HepG2 (cell line): ENCODE data around the gene SLC35B2. TPM values are rescaled to one million over a fixed set of nuclear protein-coding genes. Genes with fewer than 3 reads are reported as not detected.
A peak's percentile ranks its signal among the peaks of the same experiment; 100 is the strongest.

ENCODE experiments used
- CTCF ChIP-seq: sonication (generic); formaldehyde crosslinking; IDR thresholded peaks from 2 replicates; pipeline ENCODE4 v1.5.0; 2020; ENCODE audit warnings: mild to moderate bottlenecking, missing genetic modification reagents, moderate library complexity
- ETV5 ChIP-seq: IDR thresholded peaks from 2 replicates; pipeline ENCODE4 v1.6.1; 2018; ENCODE audit warnings: missing biosample characterization, missing genetic modification reagents, inconsistent platforms, borderline replicate concordance
- HOXD1 ChIP-seq: sonication (generic); formaldehyde crosslinking; IDR thresholded peaks from 2 replicates; pipeline ENCODE4 v1.5.0; 2020; ENCODE audit warnings: missing genetic modification reagents
- MAFK ChIP-seq, 2 experiments: IDR thresholded peaks in 1 of 2; conservative IDR thresholded peaks in 1 of 2; 2 replicates each; pipeline ENCODE4 v1.6.1; 2011; ENCODE audit warnings: improper control_type of control experiment in 2 of 2, low read length in 2 of 2
- PHB2 ChIP-seq: fragments of 450-650 bp; IDR thresholded peaks from 2 replicates; pipeline ENCODE4 v1.6.1; 2018; ENCODE audit not compliant: partially characterized antibody
- SNAPC5 ChIP-seq: sonication (generic); formaldehyde crosslinking; IDR thresholded peaks from 2 replicates; pipeline ENCODE4 v1.8.1; 2023; ENCODE audit warnings: mild to moderate bottlenecking, missing genetic modification reagents, borderline replicate concordance
- SNRNP70 ChIP-seq: fragments of 200-400 bp; formaldehyde crosslinking; IDR thresholded peaks from 2 replicates; pipeline ENCODE4 v1.6.1; 2017; ENCODE audit warnings: mild to moderate bottlenecking, low read depth, low read length, moderate library complexity
- TBX3 ChIP-seq: fragments of 450-650 bp; IDR thresholded peaks from 2 replicates; pipeline ENCODE4 v1.6.1; 2017; ENCODE audit warnings: antibody characterized with exemption, mild to moderate bottlenecking, inconsistent platforms, borderline replicate concordance
- YY1 ChIP-seq: IDR thresholded peaks from 2 replicates; pipeline ENCODE4 v1.6.1; 2011; ENCODE audit warnings: low read length, low read depth, moderate library complexity, mild to moderate bottlenecking; ENCODE audit not compliant: insufficient read depth, insufficient replicate concordance
- ZFP36L2 ChIP-seq: sonication (generic); formaldehyde crosslinking; IDR thresholded peaks from 2 replicates; pipeline ENCODE4 v1.4.0; 2020; ENCODE audit warnings: missing genetic modification reagents
- ZHX2 ChIP-seq, 2 experiments: sonication (generic) in 1 of 2; formaldehyde crosslinking in 1 of 2; IDR thresholded peaks; 2 replicates each; pipeline versions ENCODE4 v1.6.1 to v1.9.0; 2014 to 2022; ENCODE audit warnings: antibody characterized with exemption in 1 of 2, borderline replicate concordance in 1 of 2, inconsistent platforms in 1 of 2, low read depth in 1 of 2, missing genetic modification reagents in 1 of 2
- ZNF138 ChIP-seq: sonication (generic); formaldehyde crosslinking; IDR thresholded peaks from 2 replicates; pipeline ENCODE4 v1.5.0; 2020; ENCODE audit warnings: mild to moderate bottlenecking, low read depth, missing genetic modification reagents
- ZNF549 ChIP-seq: sonication (generic); formaldehyde crosslinking; IDR thresholded peaks from 2 replicates; pipeline ENCODE4 v1.5.0; 2020; ENCODE audit warnings: missing genetic modification reagents
- ZNF598 ChIP-seq: sonication (generic); formaldehyde crosslinking; IDR thresholded peaks from 2 replicates; pipeline ENCODE4 v1.5.1; 2020; ENCODE audit warnings: mild to moderate bottlenecking, missing genetic modification reagents, borderline replicate concordance
- ZNF746 ChIP-seq: sonication (generic); formaldehyde crosslinking; IDR thresholded peaks from 2 replicates; pipeline ENCODE4 v1.8.0; 2022; ENCODE audit warnings: mild to moderate bottlenecking, missing genetic modification reagents
- ZNF790 ChIP-seq: sonication (generic); formaldehyde crosslinking; IDR thresholded peaks from 2 replicates; pipeline ENCODE4 v1.8.0; 2022; ENCODE audit warnings: missing genetic modification reagents, mild to moderate bottlenecking, borderline replicate concordance
- polyA plus RNA-seq, 8 experiments: library from polyadenylated mRNA; depleted of rRNA in 3 of 8; stranded (reverse) in 7 of 8; unstranded in 1 of 8; fragments of >200 nt; fragmentation: Illumina TruSeq in 4 of 8; extraction: Trizol in 4 of 8; gene quantifications; 2 replicates each; pipeline versions ENCODE4 v1.2.1 to v1.2.3, GENCODE V29; 2011 to 2016; ENCODE audit warnings: low read depth in 4 of 8, missing spikeins in 1 of 8, mixed read lengths in 1 of 8; ENCODE audit not compliant: insufficient read depth in 1 of 8
- total RNA-seq, 5 experiments: library from RNA; depleted of rRNA; stranded (reverse); fragments of >200 nt; fragmentation: Illumina TruSeq; extraction: Trizol; gene quantifications; 2 replicates each; pipeline ENCODE4 v1.2.3, GENCODE V29; 2016; ENCODE audit warnings: low read depth in 1 of 5
- TF ChIP-seq, protein P1 (sequence below): IDR thresholded peaks from 2 replicates; pipeline ENCODE4 v1.6.1; 2016; ENCODE audit warnings: missing compliant biosample characterization, missing genetic modification reagents, borderline replicate concordance
- TF ChIP-seq, protein P2 (sequence below): sonication (generic); formaldehyde crosslinking; IDR thresholded peaks from 2 replicates; pipeline ENCODE4 v1.4.0; 2020; ENCODE audit warnings: missing genetic modification reagents

Gene SLC35B2
- total and polyA plus RNA-seq, 2 of the 13 experiments (the other 11 are each of a cell fraction or from before 2014, with no cell fraction given): 61.1 to 148 TPM

DNA sequence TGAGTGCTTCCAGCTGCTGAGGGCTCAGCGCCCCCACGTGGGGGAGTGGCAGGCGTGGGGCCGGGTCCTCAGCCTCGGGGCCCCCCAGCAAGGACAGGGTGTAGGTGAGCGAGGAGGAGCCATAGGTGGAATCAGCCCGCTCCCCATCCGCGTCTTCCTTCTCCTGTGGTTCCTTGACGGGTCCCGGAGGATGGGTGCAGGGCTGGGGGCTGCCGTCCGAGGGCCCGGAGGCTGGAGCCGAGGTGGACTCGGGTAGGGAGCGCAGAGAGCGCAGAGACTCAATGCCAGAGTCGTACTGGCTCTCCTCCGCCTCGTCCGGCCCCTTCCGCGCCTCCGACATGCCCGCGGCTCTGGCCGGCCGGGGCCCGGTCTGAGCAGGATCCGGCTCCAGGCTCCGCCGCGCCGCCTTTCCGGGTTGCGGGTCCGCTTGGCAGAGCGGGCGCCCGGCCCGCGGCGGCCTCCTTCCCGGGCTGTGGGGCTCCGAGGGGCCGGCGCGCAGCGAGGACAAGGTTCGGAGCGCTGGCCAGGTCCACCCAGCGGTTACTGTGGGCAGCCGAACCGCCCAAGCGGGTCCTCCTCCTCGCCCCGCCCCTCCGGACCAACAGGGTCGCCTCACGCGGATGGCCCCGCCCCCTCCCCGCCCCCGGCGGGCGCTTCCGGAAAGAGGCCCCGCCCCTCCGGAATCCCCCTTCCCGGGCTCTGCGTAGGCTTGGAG is 7.8 kb upstream of the SLC35B2 start, which contains the start of gene NFKBIE (continued):
- TF ChIP-seq ZHX2 (IDR thresholded peaks at IDR 0.05; ENCODE audit: low read depth) (0 out of 2 replicates have a peak, but pooled peaks have one; percentile 9), ZHX2 (CRISPR knock-in tag; IDR thresholded peaks at IDR 0.05; ENCODE audit: borderline replicate concordance) (no peak; the same call in 1 of the 2 replicates), PHB2 (no peak), HOXD1 (no peak), ZNF746 (CRISPR knock-in tag) (0 out of 2 replicates have a peak, but pooled peaks have one; percentile 6), ZFP36L2 (CRISPR knock-in tag) (no peak), ZNF138 (CRISPR knock-in tag) (no peak), CTCF (peak; percentile 94), ZNF549 (peak; percentile 80; the same call in 1 of the 2 replicates), ZNF790 (CRISPR knock-in tag) (no peak; the same call in 1 of the 2 replicates), TBX3 (no peak), SNRNP70 (no peak), MAFK (conservative IDR thresholded peaks at IDR 0.05 in 1 of 2, IDR thresholded peaks at IDR 0.05 in 1 of 2; ENCODE audit: low read length in 2 of 2) (no peak), ETV5 (CRISPR knock-in tag) (peak; percentile 67; the same call in 1 of the 2 replicates), ZNF598 (CRISPR knock-in tag) (0 out of 2 replicates have a peak, but pooled peaks have one; percentile 67), YY1 (peak; percentile 64), SNAPC5 (CRISPR knock-in tag) (no peak)
- TF ChIP-seq, protein P1, sequence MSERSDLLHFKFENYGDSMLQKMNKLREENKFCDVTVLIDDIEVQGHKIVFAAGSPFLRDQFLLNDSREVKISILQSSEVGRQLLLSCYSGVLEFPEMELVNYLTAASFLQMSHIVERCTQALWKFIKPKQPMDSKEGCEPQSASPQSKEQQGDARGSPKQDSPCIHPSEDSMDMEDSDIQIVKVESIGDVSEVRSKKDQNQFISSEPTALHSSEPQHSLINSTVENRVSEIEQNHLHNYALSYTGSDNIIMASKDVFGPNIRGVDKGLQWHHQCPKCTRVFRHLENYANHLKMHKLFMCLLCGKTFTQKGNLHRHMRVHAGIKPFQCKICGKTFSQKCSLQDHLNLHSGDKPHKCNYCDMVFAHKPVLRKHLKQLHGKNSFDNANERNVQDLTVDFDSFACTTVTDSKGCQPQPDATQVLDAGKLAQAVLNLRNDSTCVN (CRISPR knock-in tag): peak; percentile 80
- TF ChIP-seq, protein P2, sequence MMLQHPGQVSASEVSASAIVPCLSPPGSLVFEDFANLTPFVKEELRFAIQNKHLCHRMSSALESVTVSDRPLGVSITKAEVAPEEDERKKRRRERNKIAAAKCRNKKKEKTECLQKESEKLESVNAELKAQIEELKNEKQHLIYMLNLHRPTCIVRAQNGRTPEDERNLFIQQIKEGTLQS (CRISPR knock-in tag): 0 out of 2 replicates have a peak, but pooled peaks have one; percentile 19
